Testis (tissue), 2 donors: ENCODE measurements around the gene TNK2.

Source experiments
- CTCF ChIP-seq, 3 experiments: fragments of 450-650 bp in 2 of 3; fragments of 200-600 bp in 1 of 3; sonication (generic) in 1 of 3; IDR thresholded peaks; one replicate each; pipeline ENCODE4 v1.5.1; 2016 to 2019; ENCODE audit warnings: antibody characterized with exemption in 3 of 3, mild to moderate bottlenecking in 2 of 3, moderate library complexity in 1 of 3
- POLR2A ChIP-seq: fragments of 450-650 bp; IDR thresholded peaks from one replicate; pipeline ENCODE4 v1.6.1; 2017; ENCODE audit warnings: antibody characterized with exemption, mild to moderate bottlenecking, moderate library complexity

GRCh38 chr3:195855471-195856409 lies 52.6 kb downstream of the TNK2 start:
- TF ChIP-seq CTCF (IDR thresholded peaks at IDR 0.05) (no peak), POLR2A (no peak)
